ENCODE data around the gene SHF. TPM values are rescaled to one million over a fixed set of nuclear protein-coding genes. Genes with fewer than 3 reads are reported as not detected.

Gene SHF
- polyA plus RNA-seq, 1 donor (not counting 4 experiments of a cell fraction or from before 2014, with no cell fraction given), result 0.24 TPM

DNA sequence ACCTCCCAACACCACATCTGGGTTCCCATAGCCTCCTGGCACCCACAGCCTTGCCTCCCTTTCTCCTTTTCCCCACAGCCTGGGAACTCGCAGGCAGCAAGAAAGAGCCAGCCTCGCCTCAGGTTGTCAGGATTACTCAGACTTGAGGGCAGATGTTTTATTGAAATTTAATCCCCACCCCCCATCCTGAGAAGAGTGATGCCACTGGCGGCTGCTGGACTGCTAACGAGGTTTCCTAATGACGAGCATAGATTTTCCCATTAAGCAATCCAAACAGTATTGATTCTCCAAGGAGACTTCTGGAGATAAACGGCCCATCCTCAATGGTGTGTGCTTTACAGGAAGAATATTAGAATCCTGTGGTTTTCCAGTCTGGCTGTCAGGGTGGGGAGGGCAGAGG, 13.7 kb downstream of the SHF start:
- FAIRE-seq (no peak), DNase-seq (ENCODE audit: low read depth, low spot score) (no peak)
- Histone ChIP-seq H3K9ac (ENCODE audit: control insufficient read depth, extremely low read depth, insufficient read depth, low read length) (no peak overlapping the region), H3K9me1 (ENCODE audit: control insufficient read depth, extremely low read depth, insufficient read depth, low read length) (no peaks in the 10 kb centered on the region), H4K20me1 (ENCODE audit: control insufficient read depth, extremely low read depth, insufficient read depth, low read length) (no peaks in the 10 kb centered on the region), H3K4me1 (ENCODE audit: control insufficient read depth, extremely low read depth, insufficient read depth, low read length) (no peaks in the 10 kb centered on the region), H3K27ac (ENCODE audit: control insufficient read depth, insufficient read depth, low read length) (no peak overlapping the region), H3K4me3 (ENCODE audit: control insufficient read depth in 2 of 3, extremely low read depth in 1 of 3, insufficient read depth in 2 of 3, low read depth in 1 of 3, low read length in 3 of 3) (no peak overlapping the region), H3K79me2 (ENCODE audit: control insufficient read depth, insufficient read depth, low read length) (no peaks in the 10 kb centered on the region), H3K27me3 (ENCODE audit: control insufficient read depth, extremely low read depth, insufficient read depth, low read length) (no peaks in the 10 kb centered on the region), H3K36me3 (ENCODE audit: control insufficient read depth in 2 of 2, extremely low read depth in 1 of 2, insufficient read depth in 2 of 2, low read length in 2 of 2) (no peaks in the 10 kb centered on the region), H3K4me2 (ENCODE audit: control insufficient read depth, extremely low read depth, insufficient read depth, low read depth, low read length) (no peak overlapping the region), H2AFZ (ENCODE audit: control insufficient read depth, low read length) (no peak overlapping the region), H3K9me3 (ENCODE audit: control insufficient read depth, low read depth, low read length) (no peaks in the 10 kb centered on the region)
- dilution Hi-C loops (cut with MboI; ENCODE audit: extremely low pct_ligation_motif_present, low sequenced_read_pairs), result no loop called here
- no peak for TF ChIP-seq EZH2 (IDR thresholded peaks at IDR 0.05; ENCODE audit: low read length)

DNA sequence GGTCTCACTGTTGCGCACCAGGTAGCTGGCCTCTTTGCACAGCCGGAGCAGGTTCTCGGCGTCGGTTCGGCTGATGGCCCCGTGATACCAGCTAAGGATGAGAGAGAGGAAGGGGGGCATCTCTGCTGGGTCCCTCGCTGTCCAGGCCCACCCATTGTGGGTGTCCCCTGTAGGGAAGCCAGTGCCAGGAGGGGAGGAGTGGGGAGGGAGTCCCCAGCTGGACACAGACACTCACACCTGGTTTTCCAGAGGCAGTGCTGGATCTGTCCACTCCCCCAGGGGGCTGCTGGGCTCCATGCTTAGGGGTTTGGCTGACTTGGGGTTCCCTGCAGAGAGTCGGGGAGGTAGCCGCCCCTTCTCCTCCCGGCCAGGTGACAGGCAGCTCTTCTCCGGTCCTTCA, 15.9 kb downstream of the SHF start:
- Histone ChIP-seq H3K79me2 (ENCODE audit: control insufficient read depth, insufficient read depth, low read length) (no peaks in the 10 kb centered on the region), H3K4me1 (ENCODE audit: control insufficient read depth, extremely low read depth, insufficient read depth, low read length) (peaks cover 3% of the 10 kb centered on the region), H2AFZ (ENCODE audit: control insufficient read depth, low read length) (no peak overlapping the region), H3K4me3 (ENCODE audit: control insufficient read depth in 2 of 3, extremely low read depth in 1 of 3, insufficient read depth in 2 of 3, low read depth in 1 of 3, low read length in 3 of 3) (no peak overlapping the region), H3K27me3 (ENCODE audit: control insufficient read depth, extremely low read depth, insufficient read depth, low read length) (no peaks in the 10 kb centered on the region), H3K9me3 (ENCODE audit: control insufficient read depth, low read depth, low read length) (no peaks in the 10 kb centered on the region), H3K36me3 (ENCODE audit: control insufficient read depth in 2 of 2, extremely low read depth in 1 of 2, insufficient read depth in 2 of 2, low read length in 2 of 2) (no peaks in the 10 kb centered on the region), H3K27ac (ENCODE audit: control insufficient read depth, insufficient read depth, low read length) (no peak overlapping the region), H3K9me1 (ENCODE audit: control insufficient read depth, extremely low read depth, insufficient read depth, low read length) (no peaks in the 10 kb centered on the region), H4K20me1 (ENCODE audit: control insufficient read depth, extremely low read depth, insufficient read depth, low read length) (no peaks in the 10 kb centered on the region), H3K9ac (ENCODE audit: control insufficient read depth, extremely low read depth, insufficient read depth, low read length) (no peak overlapping the region), H3K4me2 (ENCODE audit: control insufficient read depth, extremely low read depth, insufficient read depth, low read depth, low read length) (no peak overlapping the region)
- FAIRE-seq (no peak), DNase-seq (ENCODE audit: low read depth, low spot score) (no peak)
- dilution Hi-C loops (cut with MboI; ENCODE audit: extremely low pct_ligation_motif_present, low sequenced_read_pairs), result no loop called here
- no peak for TF ChIP-seq EZH2 (IDR thresholded peaks at IDR 0.05; ENCODE audit: low read length)
- TF ChIP-seq, protein P1, sequence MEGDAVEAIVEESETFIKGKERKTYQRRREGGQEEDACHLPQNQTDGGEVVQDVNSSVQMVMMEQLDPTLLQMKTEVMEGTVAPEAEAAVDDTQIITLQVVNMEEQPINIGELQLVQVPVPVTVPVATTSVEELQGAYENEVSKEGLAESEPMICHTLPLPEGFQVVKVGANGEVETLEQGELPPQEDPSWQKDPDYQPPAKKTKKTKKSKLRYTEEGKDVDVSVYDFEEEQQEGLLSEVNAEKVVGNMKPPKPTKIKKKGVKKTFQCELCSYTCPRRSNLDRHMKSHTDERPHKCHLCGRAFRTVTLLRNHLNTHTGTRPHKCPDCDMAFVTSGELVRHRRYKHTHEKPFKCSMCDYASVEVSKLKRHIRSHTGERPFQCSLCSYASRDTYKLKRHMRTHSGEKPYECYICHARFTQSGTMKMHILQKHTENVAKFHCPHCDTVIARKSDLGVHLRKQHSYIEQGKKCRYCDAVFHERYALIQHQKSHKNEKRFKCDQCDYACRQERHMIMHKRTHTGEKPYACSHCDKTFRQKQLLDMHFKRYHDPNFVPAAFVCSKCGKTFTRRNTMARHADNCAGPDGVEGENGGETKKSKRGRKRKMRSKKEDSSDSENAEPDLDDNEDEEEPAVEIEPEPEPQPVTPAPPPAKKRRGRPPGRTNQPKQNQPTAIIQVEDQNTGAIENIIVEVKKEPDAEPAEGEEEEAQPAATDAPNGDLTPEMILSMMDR (optimal IDR thresholded peaks at IDR 0.05 in 1 of 3, IDR thresholded peaks at IDR 0.05 in 1 of 3, conservative IDR thresholded peaks at IDR 0.05 in 1 of 3; ENCODE audit: extremely low read depth in 1 of 3, insufficient read depth in 2 of 3, low read length in 3 of 3), result no peak

Data from keratinocyte (primary cell).